AG04450 (cell line): ENCODE measurements around the gene OR2S2. TPM values are rescaled to one million over a fixed set of nuclear protein-coding genes. Genes with fewer than 3 reads are reported as not detected.

Experiments used
- CTCF ChIA-PET: fragments of 300-600, 350-600 bp; formaldehyde crosslinking; extraction: SDS; loops from one replicate; lab custom pipeline; 2022; ENCODE audit warnings: antibody characterized with exemption, inconsistent platforms; lab: Charles Lee
- POLR2A ChIA-PET: fragments of 350-600 bp; formaldehyde crosslinking; extraction: SDS; loops from one replicate; lab custom pipeline; 2021; ENCODE audit warnings: antibody characterized with exemption, inconsistent platforms; lab: Yijun Ruan, JAX
- DNase-seq: peaks from one replicate; pipeline ENCODE4 v3.0.0-alpha.2; 2011; ENCODE audit warnings: low read depth, low spot score
- H3K27ac ChIP-seq: one replicate; pipeline ENCODE4 v1.5.1; 2012; ENCODE audit warnings: low read depth, low read length, control low read depth
- H3K27me3 ChIP-seq: one replicate; pipeline ENCODE4 v1.6.0; 2012; ENCODE audit warnings: low read length; ENCODE audit not compliant: control insufficient read depth, insufficient read depth
- H3K4me3 ChIP-seq: 2 replicates; pipeline ENCODE4 v1.5.1; 2011; ENCODE audit warnings: mild to moderate bottlenecking, low read depth, low read length, control low read depth
- H3K9me3 ChIP-seq: 2 replicates; pipeline ENCODE4 v1.5.1; 2012; ENCODE audit warnings: low read length; ENCODE audit not compliant: control insufficient read depth, insufficient read depth
- CTCF ChIP-seq: IDR thresholded peaks from 2 replicates; pipeline ENCODE4 v1.5.1; 2011; ENCODE audit warnings: low read depth, low read length, control low read depth, inconsistent platforms
- polyA plus RNA-seq: library from polyadenylated mRNA; depleted of rRNA; stranded (reverse); fragments of >200 nt; gene quantifications from 2 replicates; pipeline ENCODE4 v1.2.3, GENCODE V29; 2011; rRNA removed

OR2S2 gene
- polyA plus RNA-seq, 1 experiment, result 0.46 TPM

- POLR2A ChIA-PET, result no interaction called here
- H3K27ac ChIP-seq, result peak within 1 kb of the TSS; percentile 97
- H3K4me3 ChIP-seq, result no peak within 1 kb of the TSS
- CTCF ChIA-PET, result interaction anchor here (1.0 to 13.6 kb wide), 3 partner anchors 36 to 84 kb away, joined by 3 to 153 read pairs (median 3); no protein-coding TSS in a partner anchor
- H3K27me3 ChIP-seq, result no peaks in the 10 kb centered on the region
- no peak for TF ChIP-seq CTCF
- no peaks in the 10 kb centered on the region; the same call in 1 of the 2 replicates for H3K9me3 ChIP-seq
- DNase-seq, result no peak
Measured at GRCh38 chr9:35909274-35909673, 48.7 kb downstream of the OR2S2 start, which contains the start of gene SPAAR. TSS of gene SPAAR (plus strand) at chr9:35909490. CDS start at chr9:35910464, 974 bp downstream.

- TF ChIP-seq CTCF, result no peak
- DNase-seq, result no peak
- H3K27ac ChIP-seq, result peak overlapping the region; percentile 97
- POLR2A ChIA-PET, result interaction anchor here (0.6 to 0.7 kb wide), 2 partner anchors 79 to 119 kb away, joined by 3 to 4 read pairs; no protein-coding TSS in a partner anchor
- H3K27me3 ChIP-seq, result no peaks in the 10 kb centered on the region
- CTCF ChIA-PET, result interaction anchor here (1.0 to 13.6 kb wide), 4 partner anchors 37 to 84 kb away, joined by 3 to 153 read pairs (median 4); no protein-coding TSS in a partner anchor
- no peak overlapping the region for H3K4me3 ChIP-seq
- no peaks in the 10 kb centered on the region; the same call in 1 of the 2 replicates for H3K9me3 ChIP-seq
Measured at GRCh38 chr9:35908504-35909125, 49.3 kb downstream of the OR2S2 start.

GRCh38 chr9:35907711-35908503 is 50.0 kb downstream of the OR2S2 start:
- no peak for TF ChIP-seq CTCF
- Histone ChIP-seq H3K27ac (peak overlapping the region; percentile 97), H3K27me3 (no peaks in the 10 kb centered on the region), H3K4me3 (peak overlapping the region; percentile 34), H3K9me3 (no peaks in the 10 kb centered on the region; the same call in 1 of the 2 replicates)
- no peak for DNase-seq
- POLR2A ChIA-PET, result interaction anchor here (0.6 to 3.1 kb wide), 5 partner anchors 17 to 283 kb away, joined by 3 to 25 read pairs (median 4); partner anchors contain the start of gene CLTA
- CTCF ChIA-PET, result interaction anchor here (0.9 to 13.6 kb wide), 7 partner anchors 26 to 117 kb away, joined by 3 to 153 read pairs (median 3); no protein-coding TSS in a partner anchor

Other genes with a start within 250 kb of the OR2S2 start
- 165 and 224 TPM in 2 replicates for gene TLN1, start 226.0 kb downstream of the OR2S2 start, polyA plus RNA-seq
- 51.1 and 58.1 TPM in 2 replicates for gene CREB3, start 225.5 kb downstream of the OR2S2 start, polyA plus RNA-seq
- gene GBA2, start 208.9 kb downstream of the OR2S2 start, polyA plus RNA-seq, result 32.9 and 34.7 TPM in 2 replicates
- 20.2 and 20.7 TPM in 2 replicates for gene RGP1, start 208.9 kb downstream of the OR2S2 start, polyA plus RNA-seq
- not detected in 2 replicates for gene MSMP, start 203.9 kb downstream of the OR2S2 start, polyA plus RNA-seq
- 31.9 and 44.6 TPM in 2 replicates for gene NPR2, start 166.6 kb downstream of the OR2S2 start, polyA plus RNA-seq
- gene SPAG8, start 145.9 kb downstream of the OR2S2 start, polyA plus RNA-seq, result 0.56 and 0.58 TPM in 2 replicates
- 17.5 and 18.5 TPM in 2 replicates for gene HINT2, start 143.1 kb downstream of the OR2S2 start, polyA plus RNA-seq
- gene FAM221B, start 129.4 kb downstream of the OR2S2 start, polyA plus RNA-seq, result not detected in 2 replicates
- 3.3 and 4.7 TPM in 2 replicates for gene TMEM8B, start 128.9 kb downstream of the OR2S2 start, polyA plus RNA-seq
- not detected in 2 replicates for gene OR13J1, start 87.8 kb downstream of the OR2S2 start, polyA plus RNA-seq
- 2.7 and 3.0 TPM in 2 replicates for gene HRCT1, start 52.0 kb downstream of the OR2S2 start, polyA plus RNA-seq
- gene SPAAR, start 48.7 kb downstream of the OR2S2 start, polyA plus RNA-seq, result 0.17 and 0.27 TPM in 2 replicates
- 103 and 112 TPM in 2 replicates for gene RECK, start 78.8 kb upstream of the OR2S2 start, polyA plus RNA-seq
- 108 and 115 TPM in 2 replicates for gene GLIPR2, start 178.6 kb upstream of the OR2S2 start, polyA plus RNA-seq
- gene CCIN, start 211.2 kb upstream of the OR2S2 start, polyA plus RNA-seq, result 0.48 and 0.71 TPM in 2 replicates
- 314 and 364 TPM in 2 replicates for gene CLTA, start 232.8 kb upstream of the OR2S2 start, polyA plus RNA-seq